Lower lobe of right lung (tissue), 2 donors: ENCODE data around the gene NFIA. TPM values are rescaled to one million over a fixed set of nuclear protein-coding genes. Genes with fewer than 3 reads are reported as not detected.
"Not testable (repeated sequence)": the region's sequence is repeated elsewhere in the genome, so short reads cannot be mapped to it uniquely, and the experiment has no call there.

ENCODE experiments used
- ATAC-seq, 2 donors: fragments of 200-7000 bp; cut with Tn5 transposase; one replicate each; pipeline ENCODE4 v1.9.1; 2020 to 2022; ENCODE audit warnings: mild to moderate bottlenecking in 2 of 2, moderate library complexity in 2 of 2
- DNase-seq: peaks from one replicate; pipeline ENCODE4 v3.0.0-alpha.2; 2020
- H3K27ac ChIP-seq: fragments of 200-600 bp; one replicate; pipeline ENCODE4 v1.8.0; 2022
- H3K27me3 ChIP-seq: fragments of 200-600 bp; one replicate; pipeline ENCODE4 v1.8.0; 2022; ENCODE audit warnings: low read depth
- H3K36me3 ChIP-seq: fragments of 200-600 bp; one replicate; pipeline ENCODE4 v1.8.0; 2022; ENCODE audit warnings: mild to moderate bottlenecking
- H3K4me1 ChIP-seq: fragments of 200-600 bp; one replicate; pipeline ENCODE4 v1.8.0; 2022
- H3K4me3 ChIP-seq: fragments of 200-600 bp; one replicate; pipeline ENCODE4 v1.8.0; 2022; ENCODE audit warnings: mild to moderate bottlenecking
- H3K9me3 ChIP-seq: fragments of 200-600 bp; one replicate; pipeline ENCODE4 v1.8.0; 2022
- CTCF ChIP-seq: fragments of 200-600 bp; IDR thresholded peaks from one replicate; pipeline ENCODE4 v1.8.0; 2022; ENCODE audit warnings: antibody characterized with exemption, mild to moderate bottlenecking
- intact Hi-C: fragments of 100-400 bp; cut with DNase I; formaldehyde crosslinking; loops from one replicate; pipeline ENCODE4 v1.11.0; 2022
- total RNA-seq: library from RNA; stranded (reverse); fragmentation: NEBNext Ultra II Directional; extraction: Animal tissue kit (Norgen Biotek cat#: 25700); gene quantifications from one replicate; pipeline ENCODE4 v1.2.1, GENCODE V29; 2021
- donor health status: DM: no; HTN: yes; CAD: no; lungs with severe emphysema.

Gene NFIA
- total RNA-seq, 1 donor from 2014 or later = 70.0 TPM

GRCh38 chr1:61067446-61068019 is 14.8 kb upstream of the NFIA start:
- Histone ChIP-seq H3K4me1 (no peaks in the 10 kb centered on the region), H3K4me3 (no peak overlapping the region), H3K27ac (no peak overlapping the region), H3K36me3 (no peaks in the 10 kb centered on the region), H3K27me3 (no peaks in the 10 kb centered on the region), H3K9me3 (no peaks in the 10 kb centered on the region)
- DNase-seq (no peak), ATAC-seq (no peak)
- no peak for TF ChIP-seq CTCF
- intact Hi-C loops = no loop called here

GRCh38 chr1:61070054-61070453 is 12.3 kb upstream of the NFIA start:
- intact Hi-C loops = no loop called here
- H3K27ac ChIP-seq = no peak overlapping the region

GRCh38 chr1:61071205-61072130 is 10.9 kb upstream of the NFIA start:
- intact Hi-C loops = no loop called here
- no peak for ATAC-seq
- no peak overlapping the region for H3K4me3 ChIP-seq

More at GRCh38 chr1:61070054-61070453, 12.3 kb upstream of the NFIA start:
- no peaks in the 10 kb centered on the region for H3K9me3 ChIP-seq
- no peak overlapping the region for H3K4me3 ChIP-seq
- no peaks in the 10 kb centered on the region for H3K4me1 ChIP-seq
- DNase-seq = no peak
- H3K36me3 ChIP-seq = no peaks in the 10 kb centered on the region
- ATAC-seq = no peak
- no peaks in the 10 kb centered on the region for H3K27me3 ChIP-seq
- TF ChIP-seq CTCF = no peak

GRCh38 chr1:61073871-61074270 is 8.5 kb upstream of the NFIA start:
- Histone ChIP-seq H3K27ac (no peak overlapping the region), H3K27me3 (no peaks in the 10 kb centered on the region), H3K4me3 (no peak overlapping the region), H3K4me1 (peaks cover 15% of the 10 kb centered on the region), H3K9me3 (no peaks in the 10 kb centered on the region), H3K36me3 (no peaks in the 10 kb centered on the region)
- no peak for TF ChIP-seq CTCF
- no peak for DNase-seq
- no peak for ATAC-seq
- intact Hi-C loops = no loop called here

More at GRCh38 chr1:61071205-61072130, 10.9 kb upstream of the NFIA start:
- Histone ChIP-seq H3K27me3 (no peaks in the 10 kb centered on the region), H3K36me3 (no peaks in the 10 kb centered on the region), H3K27ac (no peak overlapping the region), H3K4me1 (peaks cover 5% of the 10 kb centered on the region), H3K9me3 (no peaks in the 10 kb centered on the region)
- no peak for TF ChIP-seq CTCF
- DNase-seq = no peak

GRCh38 chr1:61075833-61076232 is 6.5 kb upstream of the NFIA start:
- H3K4me1 ChIP-seq = peaks cover 35% of the 10 kb centered on the region
- ATAC-seq, H3K36me3 ChIP-seq, intact Hi-C loops, H3K9me3 ChIP-seq, H3K27me3 ChIP-seq, DNase-seq: not testable (repeated sequence)
- peak overlapping the region; percentile 58 for H3K4me3 ChIP-seq
- H3K27ac ChIP-seq = peak overlapping the region; percentile 84
